HG03469 (cell line): ENCODE measurements around the gene DTX1.

Experiments
- ATAC-seq: cut with Tn5 transposase; IDR thresholded peaks from one replicate; pipeline ENCODE4 v1.9.1; 2021; ENCODE audit warnings: mild to moderate bottlenecking, moderate library complexity, moderate number of reproducible peaks; ENCODE audit not compliant: unreplicated experiment

Gene DTX1

GRCh38 chr12:113056631-113057488 is at the start of gene DTX1:
Gene DTX1 (plus strand): TSS chr12:113056730. CDS start chr12:113058193, 1,463 bp downstream.
- ATAC-seq: no peak

GRCh38 chr12:113007166-113007565 is 49.4 kb upstream of the DTX1 start:
- ATAC-seq: no peak

GRCh38 chr12:113010701-113011100 is 45.8 kb upstream of the DTX1 start:
- ATAC-seq: no peak

- ATAC-seq: no peak
Measured at GRCh38 chr12:113014565-113014964, 42.0 kb upstream of the DTX1 start.

- ATAC-seq: no peak
Measured at GRCh38 chr12:113016796-113017195, 39.7 kb upstream of the DTX1 start.

- no peak for ATAC-seq
Measured at GRCh38 chr12:113019025-113019424, 37.5 kb upstream of the DTX1 start.

- no peak for ATAC-seq
Measured at GRCh38 chr12:113021500-113021899, 35.0 kb upstream of the DTX1 start.

GRCh38 chr12:113022563-113023297 is 33.8 kb upstream of the DTX1 start:
- ATAC-seq: no peak

GRCh38 chr12:113027726-113028125 is 28.8 kb upstream of the DTX1 start:
- ATAC-seq: no peak

- ATAC-seq: no peak
Measured at GRCh38 chr12:113030875-113031525, 25.5 kb upstream of the DTX1 start.

- no peak for ATAC-seq
Measured at GRCh38 chr12:113039911-113040445, 16.6 kb upstream of the DTX1 start.

GRCh38 chr12:113040722-113041171 is 15.8 kb upstream of the DTX1 start:
- ATAC-seq: no peak

- ATAC-seq: no peak
Measured at GRCh38 chr12:113041560-113041959, 15.0 kb upstream of the DTX1 start.

GRCh38 chr12:113043240-113043639 is 13.3 kb upstream of the DTX1 start:
- no peak for ATAC-seq

- no peak for ATAC-seq
Measured at GRCh38 chr12:113044516-113044915, 12.0 kb upstream of the DTX1 start.

GRCh38 chr12:113048716-113049127 is 7.8 kb upstream of the DTX1 start:
- no peak for ATAC-seq

- ATAC-seq: no peak
Measured at GRCh38 chr12:113049976-113050742, 6.4 kb upstream of the DTX1 start.

GRCh38 chr12:113050795-113051194 is 5.7 kb upstream of the DTX1 start:
- ATAC-seq: no peak

GRCh38 chr12:113051759-113052158 is 4.8 kb upstream of the DTX1 start:
- ATAC-seq: no peak

GRCh38 chr12:113052326-113052725 is 4.2 kb upstream of the DTX1 start:
- ATAC-seq: no peak
